DLD1 (cell line): ENCODE measurements around the gene SYT8.
"Not testable (repeated sequence)": the region's sequence is repeated elsewhere in the genome, so short reads cannot be mapped to it uniquely, and the experiment has no call there.

ENCODE experiments used
- in situ Hi-C: cut with HindIII; loops from 2 replicates; pipeline ENCODE4 v1.10.0; 2017; ENCODE audit warnings: low sequenced_read_pairs

SYT8 gene

DNA sequence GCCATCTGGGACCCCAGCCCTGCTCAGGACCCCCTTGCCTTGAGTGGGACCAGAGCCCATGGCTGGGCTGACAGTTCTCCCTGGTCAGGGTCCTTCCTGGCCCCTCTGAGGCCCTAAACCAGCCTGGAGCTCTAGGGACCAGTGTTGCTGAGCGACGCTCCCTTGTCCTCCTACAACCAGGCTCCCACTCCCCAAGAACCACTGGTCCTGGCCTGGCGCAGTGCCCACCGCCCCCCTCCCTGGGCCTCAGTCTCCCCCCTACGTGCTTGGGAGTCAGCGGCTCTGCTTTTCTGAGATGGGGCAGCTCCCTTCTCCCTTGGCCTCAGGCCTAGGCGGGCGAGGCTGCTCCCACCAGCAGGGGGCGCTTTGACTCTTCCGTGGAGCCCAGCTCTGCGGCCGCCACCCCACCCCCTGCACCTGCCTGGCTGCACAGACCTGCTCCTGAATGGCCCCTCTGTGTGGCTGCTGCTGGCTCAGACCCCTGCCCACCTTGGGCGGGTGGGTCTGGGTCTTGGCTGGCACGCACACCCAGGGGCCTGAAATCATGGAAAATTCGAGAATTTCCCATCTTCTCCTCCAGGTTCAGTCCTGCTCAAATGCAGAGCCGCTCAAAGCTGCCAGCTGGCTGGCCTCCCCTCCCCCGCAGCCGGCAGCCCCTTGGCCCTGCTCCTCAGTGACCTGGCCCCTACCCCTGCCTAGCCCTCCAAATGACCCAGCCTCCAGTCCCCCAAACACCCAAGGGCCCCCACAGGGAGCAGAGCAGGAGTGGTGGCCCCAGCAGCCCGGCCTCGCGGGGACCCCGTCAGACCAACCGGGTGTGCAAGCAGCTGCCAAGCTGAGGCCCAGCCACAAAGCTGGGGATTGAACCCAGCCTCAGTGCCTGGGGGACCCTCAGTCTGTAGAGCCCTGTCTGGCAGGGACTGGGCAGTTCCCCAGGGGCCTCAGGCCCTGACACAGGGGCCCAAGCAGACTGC is 47.8 kb downstream of the SYT8 start:
- in situ Hi-C loops = no loop called here

GRCh38 chr11:1883346-1884302 is 48.8 kb downstream of the SYT8 start:
- in situ Hi-C loops = no loop called here

GRCh38 chr11:1884303-1884700 is 49.5 kb downstream of the SYT8 start:
- in situ Hi-C loops = no loop called here

- in situ Hi-C loops = not testable (repeated sequence)
Measured at GRCh38 chr11:1886551-1886950, 51.8 kb downstream of the SYT8 start.
